ENCODE measurements around the gene ABCC5.

GRCh38 chr3:183904833-183905780 is 112.6 kb downstream of the ABCC5 start:
- no peak for TF ChIP-seq CTCF (IDR thresholded peaks at IDR 0.05; ENCODE audit: insufficient read depth, low read length, poor library complexity, severe bottlenecking)
- TF ChIP-seq EZH2phosphoT487 (conservative IDR thresholded peaks at IDR 0.05; ENCODE audit: low read length) = no peak
